Measurements from ENCODE around the gene KIAA0319L. TPM values are rescaled to one million over a fixed set of nuclear protein-coding genes. Genes with fewer than 3 reads are reported as not detected.

The KIAA0319L gene
- total and polyA plus RNA-seq, 3 donors from 2014 or later, result 55.6 to 90.1 (median 90.1) TPM

DNA sequence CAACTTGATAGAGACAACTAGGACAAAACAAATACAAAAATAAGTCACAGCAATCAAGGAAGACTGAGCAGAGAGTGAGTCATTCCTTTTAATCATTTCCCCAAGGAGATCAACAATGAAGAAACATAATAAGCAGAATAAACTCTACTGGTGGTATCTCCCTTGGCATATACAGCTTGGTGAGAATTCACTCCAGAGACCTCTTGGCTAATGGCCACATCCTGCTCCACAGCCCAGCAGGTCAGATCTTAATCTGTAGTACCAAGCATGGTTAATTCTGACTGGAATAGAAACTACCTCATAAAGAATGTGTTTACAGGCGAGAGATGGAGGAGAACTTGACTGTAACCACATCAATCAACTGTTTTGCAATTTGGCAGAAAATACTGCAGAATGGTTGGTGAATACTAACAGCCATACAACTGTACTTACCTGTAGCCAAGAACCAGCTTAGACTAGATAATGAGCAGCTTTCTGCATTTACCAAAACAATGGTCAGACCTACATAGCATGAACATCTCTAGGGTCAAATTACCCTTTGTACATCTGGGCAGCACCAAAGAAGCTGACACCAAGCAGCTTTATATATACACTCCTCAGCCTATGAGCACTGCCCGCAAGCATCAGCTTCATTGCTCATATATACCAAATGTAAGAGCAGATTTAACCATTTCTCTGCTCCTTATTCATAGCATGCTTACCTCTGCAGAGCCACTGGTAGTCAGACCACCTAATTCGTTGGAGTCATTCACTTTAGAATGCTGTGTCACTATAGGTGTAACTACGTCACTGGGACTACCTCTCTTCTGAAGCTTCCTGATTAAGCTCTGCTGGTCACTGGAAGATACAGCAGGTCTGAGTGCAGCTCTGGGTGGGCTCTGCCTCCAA lies 51.0 kb downstream of the KIAA0319L start:
- H3K27ac ChIP-seq, result no peak overlapping the region
- no peaks in the 10 kb centered on the region for H3K27me3 ChIP-seq
- no peaks in the 10 kb centered on the region for H3K36me3 ChIP-seq (ENCODE audit: low read depth, missing control alignments)
- WGBS, 2 donors, result 82 to 88% methylated on average over 4 of the region's 4 CpGs
- no peaks in the 10 kb centered on the region for H3K4me1 ChIP-seq
- H3K4me3 ChIP-seq, result no peak overlapping the region
- no peak for TF ChIP-seq POLR2A (IDR thresholded peaks at IDR 0.05)
- TF ChIP-seq, protein P1, sequence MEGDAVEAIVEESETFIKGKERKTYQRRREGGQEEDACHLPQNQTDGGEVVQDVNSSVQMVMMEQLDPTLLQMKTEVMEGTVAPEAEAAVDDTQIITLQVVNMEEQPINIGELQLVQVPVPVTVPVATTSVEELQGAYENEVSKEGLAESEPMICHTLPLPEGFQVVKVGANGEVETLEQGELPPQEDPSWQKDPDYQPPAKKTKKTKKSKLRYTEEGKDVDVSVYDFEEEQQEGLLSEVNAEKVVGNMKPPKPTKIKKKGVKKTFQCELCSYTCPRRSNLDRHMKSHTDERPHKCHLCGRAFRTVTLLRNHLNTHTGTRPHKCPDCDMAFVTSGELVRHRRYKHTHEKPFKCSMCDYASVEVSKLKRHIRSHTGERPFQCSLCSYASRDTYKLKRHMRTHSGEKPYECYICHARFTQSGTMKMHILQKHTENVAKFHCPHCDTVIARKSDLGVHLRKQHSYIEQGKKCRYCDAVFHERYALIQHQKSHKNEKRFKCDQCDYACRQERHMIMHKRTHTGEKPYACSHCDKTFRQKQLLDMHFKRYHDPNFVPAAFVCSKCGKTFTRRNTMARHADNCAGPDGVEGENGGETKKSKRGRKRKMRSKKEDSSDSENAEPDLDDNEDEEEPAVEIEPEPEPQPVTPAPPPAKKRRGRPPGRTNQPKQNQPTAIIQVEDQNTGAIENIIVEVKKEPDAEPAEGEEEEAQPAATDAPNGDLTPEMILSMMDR (IDR thresholded peaks at IDR 0.05), result no peak
- no peak for DNase-seq
- intact Hi-C loops (cut with DNase I; ENCODE audit: low total_unique reads), result no loop called here
- no peaks in the 10 kb centered on the region for H3K9me3 ChIP-seq

- no peaks in the 10 kb centered on the region for H3K27me3 ChIP-seq
- H3K9me3 ChIP-seq, result no peaks in the 10 kb centered on the region
- no peaks in the 10 kb centered on the region for H3K4me1 ChIP-seq
- intact Hi-C loops (cut with DNase I; ENCODE audit: low total_unique reads), result no loop called here
- no peaks in the 10 kb centered on the region for H3K36me3 ChIP-seq (ENCODE audit: low read depth, missing control alignments)
- WGBS, 2 donors, result 97% methylated on average over 2 of the region's 2 CpGs
- DNase-seq, result no peak
- H3K4me3 ChIP-seq, result no peak overlapping the region
- no peak overlapping the region for H3K27ac ChIP-seq
- TF ChIP-seq POLR2A (IDR thresholded peaks at IDR 0.05), result no peak
- TF ChIP-seq, protein P1 (IDR thresholded peaks at IDR 0.05), result no peak
These were observed 55.0 kb downstream of the KIAA0319L start for GRCh38 chr1:35502242-35502641.

GRCh38 chr1:35500439-35500838 lies 56.8 kb downstream of the KIAA0319L start:
- Histone ChIP-seq H3K9me3 (no peaks in the 10 kb centered on the region), H3K4me1 (no peaks in the 10 kb centered on the region), H3K4me3 (no peak overlapping the region), H3K27ac (no peak overlapping the region), H3K36me3 (ENCODE audit: low read depth, missing control alignments) (no peaks in the 10 kb centered on the region), H3K27me3 (no peaks in the 10 kb centered on the region)
- TF ChIP-seq POLR2A (IDR thresholded peaks at IDR 0.05), result no peak
- TF ChIP-seq, protein P1 (IDR thresholded peaks at IDR 0.05), result no peak
- no peak for DNase-seq
- WGBS, 2 donors, result 74 to 75% methylated on average over 2 of the region's 2 CpGs
- intact Hi-C loops (cut with DNase I; ENCODE audit: low total_unique reads), result no loop called here

DNA sequence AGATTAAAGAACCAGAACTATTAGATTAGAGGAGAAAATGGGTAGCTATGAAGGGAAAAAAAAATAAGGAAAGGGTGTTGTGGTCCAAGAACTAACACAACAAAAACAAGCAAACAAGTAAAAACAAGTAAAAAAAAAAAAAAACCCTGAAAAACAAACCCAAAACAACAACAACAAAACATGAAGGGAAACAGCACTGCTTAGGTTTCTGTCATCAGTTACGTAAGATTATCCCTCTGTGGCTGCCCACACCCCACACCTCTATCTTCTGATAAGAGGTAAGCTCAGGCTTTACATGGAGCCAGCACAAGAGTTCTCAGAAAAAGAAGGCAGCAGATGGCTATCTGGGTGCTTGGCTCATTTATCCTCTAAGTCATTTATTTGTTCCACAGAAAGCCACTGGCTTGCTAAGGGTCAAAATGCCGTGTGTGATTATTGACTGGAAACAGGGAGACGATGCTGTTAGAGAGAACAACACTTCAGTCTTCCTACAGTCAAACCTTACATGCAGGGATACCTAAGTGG lies 57.5 kb downstream of the KIAA0319L start:
- no peaks in the 10 kb centered on the region for H3K9me3 ChIP-seq
- no peaks in the 10 kb centered on the region for H3K36me3 ChIP-seq (ENCODE audit: low read depth, missing control alignments)
- H3K27me3 ChIP-seq, result no peaks in the 10 kb centered on the region
- intact Hi-C loops (cut with DNase I; ENCODE audit: low total_unique reads), result no loop called here
- TF ChIP-seq, protein P1 (IDR thresholded peaks at IDR 0.05), result no peak
- TF ChIP-seq POLR2A (IDR thresholded peaks at IDR 0.05), result no peak
- no peak overlapping the region for H3K27ac ChIP-seq
- DNase-seq, result no peak
- H3K4me3 ChIP-seq, result no peak overlapping the region
- no peaks in the 10 kb centered on the region for H3K4me1 ChIP-seq
- WGBS, 2 donors, result 53 to 71% methylated on average over 3 of the region's 3 CpGs

Measured in testis (tissue), 3 donors.